Parathyroid adenoma (tissue), 2 donors: ENCODE results near the gene PGM2.
A peak's percentile ranks its signal among the peaks of the same experiment; 100 is the strongest.
"Not testable (repeated sequence)": the region's sequence is repeated elsewhere in the genome, so short reads cannot be mapped to it uniquely, and the experiment has no call there.

Experiments used
- H2AFZ ChIP-seq: fragments of 300-600 bp; sonication (generic); one replicate; pipeline ENCODE4 v1.7.0; 2017; ENCODE audit warnings: antibody characterized with exemption, mild to moderate bottlenecking
- H3K27ac ChIP-seq: fragments of 300-600 bp; sonication (generic); one replicate; pipeline ENCODE4 v1.7.0; 2017
- H3K27me3 ChIP-seq: fragments of 300-600 bp; sonication (generic); one replicate; pipeline ENCODE4 v1.7.0; 2017; ENCODE audit warnings: low read length; ENCODE audit not compliant: control insufficient read depth, insufficient read depth
- H3K36me3 ChIP-seq: fragments of 300-600 bp; sonication (generic); one replicate; pipeline ENCODE4 v1.7.0; 2017; ENCODE audit warnings: low read length; ENCODE audit not compliant: control insufficient read depth, insufficient read depth
- H3K4me1 ChIP-seq: fragments of 300-600 bp; sonication (generic); one replicate; pipeline ENCODE4 v1.7.0; 2017; ENCODE audit warnings: control low read depth
- H3K4me2 ChIP-seq: fragments of 300-600 bp; sonication (generic); one replicate; pipeline ENCODE4 v1.7.0; 2017; ENCODE audit warnings: low read length
- H3K4me3 ChIP-seq: fragments of 300-600 bp; sonication (generic); one replicate; pipeline ENCODE4 v1.7.0; 2017; ENCODE audit warnings: low read depth, low read length
- H3K79me2 ChIP-seq: fragments of 300-600 bp; sonication (generic); one replicate; pipeline ENCODE4 v1.7.0; 2017; ENCODE audit warnings: control low read depth
- H3K9ac ChIP-seq: fragments of 300-600 bp; sonication (generic); one replicate; pipeline ENCODE4 v1.7.0; 2017; ENCODE audit warnings: mild to moderate bottlenecking
- H3K9me3 ChIP-seq: fragments of 300-600 bp; sonication (generic); one replicate; pipeline ENCODE4 v1.7.0; 2017; ENCODE audit warnings: low read length; ENCODE audit not compliant: control insufficient read depth
- CTCF ChIP-seq: fragments of 300-600 bp; sonication (generic); IDR thresholded peaks from one replicate; pipeline ENCODE4 v1.7.0; 2017; ENCODE audit warnings: antibody characterized with exemption, mild to moderate bottlenecking
- donor health status: primary hyperparathyroidism.

PGM2 gene

GRCh38 chr4:37826295-37827029 is at the start of gene PGM2:
Gene PGM2, plus strand, starts transcription at chr4:37826686. Its CDS starts 47 bp downstream, at chr4:37826733.
- Histone ChIP-seq H3K4me3 (peak within 1 kb of the TSS; percentile 78), H3K4me1 (no peaks in the 10 kb centered on the region), H3K9ac (peak within 1 kb of the TSS; percentile 8), H3K4me2 (peak within 1 kb of the TSS; percentile 98), H3K27me3 (no peaks in the 10 kb centered on the region), H2AFZ (peak within 1 kb of the TSS; percentile 85), H3K36me3 (no peaks in the 10 kb centered on the region), H3K79me2 (no peaks in the 10 kb centered on the region), H3K27ac (peak within 1 kb of the TSS; percentile 68), H3K9me3 (no peaks in the 10 kb centered on the region)
- TF ChIP-seq CTCF, result no peak

GRCh38 chr4:37779896-37780295 is 46.6 kb upstream of the PGM2 start:
- Histone ChIP-seq H3K79me2 (no peaks in the 10 kb centered on the region), H3K4me3 (no peak overlapping the region), H3K4me1 (no peaks in the 10 kb centered on the region), H3K9ac (no peak overlapping the region), H3K27me3 (no peaks in the 10 kb centered on the region), H3K9me3 (no peaks in the 10 kb centered on the region), H3K36me3 (no peaks in the 10 kb centered on the region), H3K4me2 (no peak overlapping the region), H2AFZ (no peak overlapping the region), H3K27ac (no peak overlapping the region)
- TF ChIP-seq CTCF, result no peak

- Histone ChIP-seq H3K79me2 (no peaks in the 10 kb centered on the region), H3K4me3 (no peak overlapping the region), H3K27ac (no peak overlapping the region), H3K9me3 (no peaks in the 10 kb centered on the region), H3K4me2 (no peak overlapping the region), H3K27me3 (no peaks in the 10 kb centered on the region), H2AFZ (no peak overlapping the region), H3K9ac (no peak overlapping the region), H3K36me3 (no peaks in the 10 kb centered on the region), H3K4me1 (no peaks in the 10 kb centered on the region)
- no peak for TF ChIP-seq CTCF
These were observed 45.9 kb upstream of the PGM2 start for GRCh38 chr4:37780444-37781130.

GRCh38 chr4:37781131-37781455 is 45.4 kb upstream of the PGM2 start:
- no peak for TF ChIP-seq CTCF
- Histone ChIP-seq H3K4me2 (no peak overlapping the region), H3K4me1 (no peaks in the 10 kb centered on the region), H3K36me3 (no peaks in the 10 kb centered on the region), H3K27me3 (no peaks in the 10 kb centered on the region), H3K4me3 (no peak overlapping the region), H3K9me3 (no peaks in the 10 kb centered on the region), H3K79me2 (no peaks in the 10 kb centered on the region), H3K27ac (no peak overlapping the region), H3K9ac (no peak overlapping the region), H2AFZ (no peak overlapping the region)

- H3K79me2 ChIP-seq, H3K4me1 ChIP-seq, H2AFZ ChIP-seq, H3K9ac ChIP-seq, H3K9me3 ChIP-seq, H3K4me2 ChIP-seq, H3K27me3 ChIP-seq, H3K4me3 ChIP-seq, H3K36me3 ChIP-seq, H3K27ac ChIP-seq: not testable (repeated sequence)
These were observed 40.2 kb upstream of the PGM2 start for GRCh38 chr4:37786267-37786666.

GRCh38 chr4:37787883-37788460 is 38.5 kb upstream of the PGM2 start:
- H3K4me2 ChIP-seq, H3K27me3 ChIP-seq, H3K79me2 ChIP-seq, H2AFZ ChIP-seq, H3K27ac ChIP-seq, H3K4me3 ChIP-seq, H3K36me3 ChIP-seq, H3K9me3 ChIP-seq, H3K9ac ChIP-seq, H3K4me1 ChIP-seq: not testable (repeated sequence)
